HFFc6 (cell line): Measurements from ENCODE around the gene CDC42EP2. TPM values are rescaled to one million over a fixed set of nuclear protein-coding genes. Genes with fewer than 3 reads are reported as not detected.

Experiments used
- DNase-seq: peaks from one replicate; pipeline ENCODE4 v3.0.0-alpha.2; 2018
- H3K27ac Mint-ChIP-seq: 2 replicates; pipeline ENCODE4 v1.8.0; 2020; ENCODE audit warnings: mild to moderate bottlenecking, mixed read lengths
- H3K27me3 Mint-ChIP-seq: 2 replicates; pipeline ENCODE4 v1.8.0; 2021; ENCODE audit warnings: mild to moderate bottlenecking, moderate library complexity, mixed read lengths; ENCODE audit not compliant: insufficient read depth
- H3K36me3 Mint-ChIP-seq: 2 replicates; pipeline ENCODE4 v1.8.0; 2021; ENCODE audit warnings: low read depth, mixed read lengths
- H3K4me1 Mint-ChIP-seq: 2 replicates; pipeline ENCODE4 v1.8.0; 2020; ENCODE audit warnings: low read depth, mixed read lengths
- H3K4me3 Mint-ChIP-seq: 2 replicates; pipeline ENCODE4 v1.8.0; 2020; ENCODE audit warnings: mild to moderate bottlenecking, moderate library complexity, mixed read lengths
- H3K9me3 Mint-ChIP-seq: 2 replicates; pipeline ENCODE4 v1.8.0; 2020; ENCODE audit warnings: mild to moderate bottlenecking, mixed read lengths
- CTCF ChIP-seq: fragments of 200-600 bp; sonication (generic); IDR thresholded peaks from 2 replicates; pipeline ENCODE4 v1.5.0; 2021; ENCODE audit warnings: antibody characterized with exemption, mild to moderate bottlenecking
- total RNA-seq, 6 experiments: library from RNA; stranded (reverse); fragmentation: NEBNext Ultra II Directional; extraction: Animal tissue kit (Norgen Biotek cat#: 25700); gene quantifications; 2 replicates in 1 of 6; 3 replicates in 5 of 6; pipeline ENCODE4 v1.2.3, GENCODE V29; 2021

CDC42EP2 gene
- total RNA-seq, 6 experiments from 2014 or later = 19.0 to 35.3 (median 22.6) TPM

- Mint-ChIP-seq H3K27ac (no peak overlapping the region), H3K4me3 (no peak overlapping the region), H3K27me3 (no peaks in the 10 kb centered on the region), H3K36me3 (peaks cover 19% of the 10 kb centered on the region), H3K9me3 (no peaks in the 10 kb centered on the region), H3K4me1 (peaks cover 33% of the 10 kb centered on the region)
- DNase-seq = no peak
- TF ChIP-seq CTCF = no peak
Measured at GRCh38 chr11:65287601-65288000, 27.1 kb upstream of the CDC42EP2 start.

GRCh38 chr11:65288706-65289536, 25.7 kb upstream of the CDC42EP2 start:
- no peaks in the 10 kb centered on the region for H3K9me3 Mint-ChIP-seq
- H3K27me3 Mint-ChIP-seq = no peaks in the 10 kb centered on the region
- DNase-seq = no peak
- H3K4me3 Mint-ChIP-seq = no peak overlapping the region
- H3K36me3 Mint-ChIP-seq = peaks cover 22% of the 10 kb centered on the region
- peak overlapping the region; percentile 95 for H3K27ac Mint-ChIP-seq
- peaks cover 44% of the 10 kb centered on the region for H3K4me1 Mint-ChIP-seq
- TF ChIP-seq CTCF = no peak

- peaks cover 47% of the 10 kb centered on the region for H3K4me1 Mint-ChIP-seq
- H3K4me3 Mint-ChIP-seq = peak overlapping the region; percentile 87
- H3K27ac Mint-ChIP-seq = peak overlapping the region; percentile 95
- TF ChIP-seq CTCF = no peak
- DNase-seq = peak; percentile 93
- no peaks in the 10 kb centered on the region; the same call in 1 of the 2 replicates for H3K27me3 Mint-ChIP-seq
- no peaks in the 10 kb centered on the region for H3K9me3 Mint-ChIP-seq
- peaks cover 28% of the 10 kb centered on the region for H3K36me3 Mint-ChIP-seq
Measured at GRCh38 chr11:65290448-65291165, 24.1 kb upstream of the CDC42EP2 start.

GRCh38 chr11:65291613-65292012, 23.1 kb upstream of the CDC42EP2 start:
- Mint-ChIP-seq H3K4me3 (peak overlapping the region; percentile 87), H3K9me3 (no peaks in the 10 kb centered on the region), H3K27ac (peak overlapping the region; percentile 95), H3K4me1 (peaks cover 55% of the 10 kb centered on the region), H3K36me3 (peaks cover 28% of the 10 kb centered on the region), H3K27me3 (no peaks in the 10 kb centered on the region; the same call in 1 of the 2 replicates)
- TF ChIP-seq CTCF = no peak
- DNase-seq = peak; percentile 67

- H3K27ac Mint-ChIP-seq = peak overlapping the region; percentile 95
- peaks cover 57% of the 10 kb centered on the region for H3K4me1 Mint-ChIP-seq
- peaks cover 21% of the 10 kb centered on the region for H3K36me3 Mint-ChIP-seq
- no peaks in the 10 kb centered on the region for H3K9me3 Mint-ChIP-seq
- no peak for DNase-seq
- no peak for TF ChIP-seq CTCF
- no peak overlapping the region for H3K4me3 Mint-ChIP-seq
- H3K27me3 Mint-ChIP-seq = no peaks in the 10 kb centered on the region; the same call in 1 of the 2 replicates
Measured at GRCh38 chr11:65292890-65293289, 21.8 kb upstream of the CDC42EP2 start.
